Mucosa of rectum (tissue), 2 donors: Measurements from ENCODE around the gene RC3H2.
A peak's percentile ranks its signal among the peaks of the same experiment; 100 is the strongest.

Experiments used
- H3K27ac ChIP-seq, 2 donors: one replicate each; pipeline ENCODE4 v1.7.0; 2013; ENCODE audit warnings: inconsistent platforms in 2 of 2, low read depth in 2 of 2, low read length in 2 of 2
- H3K27me3 ChIP-seq, 2 donors: one replicate each; pipeline ENCODE4 v1.7.0; 2013; ENCODE audit warnings: low read length in 2 of 2; ENCODE audit not compliant: control insufficient read depth in 2 of 2, insufficient read depth in 2 of 2
- H3K36me3 ChIP-seq, 2 donors: one replicate each; pipeline ENCODE4 v1.7.0; 2013; ENCODE audit warnings: low read length in 2 of 2; ENCODE audit not compliant: control insufficient read depth in 2 of 2, insufficient read depth in 2 of 2
- H3K4me1 ChIP-seq, 2 donors: one replicate each; pipeline ENCODE4 v1.7.0; 2013; ENCODE audit warnings: low read length in 2 of 2, mild to moderate bottlenecking in 1 of 2; ENCODE audit not compliant: control insufficient read depth in 2 of 2, insufficient read depth in 2 of 2
- H3K4me3 ChIP-seq, 2 donors: one replicate each; pipeline ENCODE4 v1.7.0; 2013; ENCODE audit warnings: low read length in 2 of 2
- H3K9ac ChIP-seq, 2 donors: one replicate each; pipeline ENCODE4 v1.7.0; 2013; ENCODE audit warnings: low read length in 2 of 2, low read depth in 1 of 2, mild to moderate bottlenecking in 1 of 2
- H3K9me3 ChIP-seq, 2 donors: one replicate each; pipeline ENCODE4 v1.7.0; 2013; ENCODE audit warnings: low read length in 2 of 2; ENCODE audit not compliant: control insufficient read depth in 2 of 2
- donor health status: healthy.
- donor health status: Normal muscosa, but diverticular disease.

Gene RC3H2

DNA sequence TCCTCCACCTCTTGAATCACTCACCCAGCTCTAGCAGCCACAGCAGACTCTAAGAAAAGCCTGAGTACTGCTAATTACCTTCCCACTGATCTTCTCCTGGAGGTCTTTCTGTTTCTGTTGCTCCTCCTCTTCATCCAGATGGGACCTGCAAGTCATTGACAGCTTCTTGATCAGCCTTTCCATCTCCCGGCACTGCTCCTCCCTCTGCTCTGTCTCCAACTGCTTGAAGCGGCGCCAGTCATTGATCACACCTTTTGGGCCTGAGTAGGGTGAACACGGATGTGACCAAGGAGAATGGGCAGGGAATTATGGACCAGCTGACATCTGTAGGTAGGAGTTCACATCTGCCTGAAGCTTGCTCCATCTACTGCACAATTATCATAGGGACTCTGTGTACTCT lies 82.2 kb downstream of the RC3H2 start:
- H3K27me3 ChIP-seq = no peaks in the 10 kb centered on the region
- no peak overlapping the region for H3K9ac ChIP-seq
- H3K4me3 ChIP-seq = no peak overlapping the region
- peaks cover 25 to 26% of the 10 kb centered on the region in 2 donors for H3K36me3 ChIP-seq
- H3K9me3 ChIP-seq = no peaks in the 10 kb centered on the region
- no peak overlapping the region for H3K27ac ChIP-seq
- peaks cover 6 to 9% of the 10 kb centered on the region in 2 donors for H3K4me1 ChIP-seq

DNA sequence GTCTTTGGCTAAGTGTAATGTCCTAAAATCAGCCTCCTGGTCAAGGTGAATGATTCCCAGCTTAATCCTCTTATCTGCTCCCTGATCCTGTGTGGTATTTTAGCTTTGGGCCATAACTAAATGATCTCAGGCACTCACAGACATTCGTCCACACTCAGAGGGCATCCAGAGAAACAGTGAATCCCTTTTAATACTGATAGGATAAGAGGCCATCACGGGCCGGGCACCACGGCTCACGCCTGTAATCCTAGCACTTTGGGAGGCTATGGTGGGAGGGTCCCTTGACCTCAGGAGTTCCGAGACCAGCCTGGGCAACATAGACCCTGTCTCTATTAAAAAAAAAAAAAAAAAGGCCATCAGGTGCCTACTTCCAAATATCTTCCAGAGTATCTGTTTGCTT lies 83.1 kb downstream of the RC3H2 start:
- Histone ChIP-seq H3K27ac (no peak overlapping the region), H3K9ac (no peak overlapping the region), H3K9me3 (no peaks in the 10 kb centered on the region), H3K4me3 (no peak overlapping the region), H3K36me3 (peaks cover 26 to 31% of the 10 kb centered on the region in 2 donors), H3K27me3 (no peaks in the 10 kb centered on the region), H3K4me1 (peaks cover 2 to 5% of the 10 kb centered on the region in 2 donors)

DNA sequence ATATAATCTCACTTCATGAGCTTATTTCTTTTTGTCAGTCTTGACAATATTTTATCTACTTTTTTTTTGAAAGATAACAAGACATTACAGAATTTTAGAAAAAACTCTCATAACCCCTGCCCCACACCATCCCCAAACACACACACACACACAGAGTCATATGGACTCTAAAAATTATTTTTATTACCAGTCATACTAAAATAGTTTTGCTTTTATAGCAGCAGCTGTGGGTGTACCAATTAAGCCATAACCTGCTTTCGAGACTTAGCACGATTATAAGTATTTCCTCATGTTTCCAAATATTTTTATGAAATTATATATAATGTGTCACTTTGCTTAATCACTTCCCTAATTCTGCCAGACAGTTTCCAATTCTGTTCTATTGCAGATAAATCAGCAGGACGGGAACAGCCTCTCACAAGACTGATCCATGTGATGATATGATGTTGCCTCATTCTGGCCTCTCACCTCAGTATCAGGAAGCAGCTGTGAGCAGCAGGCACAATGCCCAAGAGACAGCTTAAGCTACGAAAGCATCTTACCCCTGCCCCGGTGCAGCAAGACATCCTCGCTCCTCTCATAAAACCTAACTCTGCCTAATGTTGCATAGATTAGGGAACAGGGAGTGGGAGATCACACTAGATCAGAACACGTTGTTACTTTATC lies 83.7 kb downstream of the RC3H2 start:
- no peak overlapping the region for H3K4me3 ChIP-seq
- H3K4me1 ChIP-seq = peaks cover 0 to 2% of the 10 kb centered on the region in 2 donors
- H3K27ac ChIP-seq = no peak overlapping the region
- peaks cover 30% of the 10 kb centered on the region in 2 donors for H3K36me3 ChIP-seq
- no peaks in the 10 kb centered on the region for H3K9me3 ChIP-seq
- no peaks in the 10 kb centered on the region for H3K27me3 ChIP-seq
- H3K9ac ChIP-seq = no peak overlapping the region

DNA sequence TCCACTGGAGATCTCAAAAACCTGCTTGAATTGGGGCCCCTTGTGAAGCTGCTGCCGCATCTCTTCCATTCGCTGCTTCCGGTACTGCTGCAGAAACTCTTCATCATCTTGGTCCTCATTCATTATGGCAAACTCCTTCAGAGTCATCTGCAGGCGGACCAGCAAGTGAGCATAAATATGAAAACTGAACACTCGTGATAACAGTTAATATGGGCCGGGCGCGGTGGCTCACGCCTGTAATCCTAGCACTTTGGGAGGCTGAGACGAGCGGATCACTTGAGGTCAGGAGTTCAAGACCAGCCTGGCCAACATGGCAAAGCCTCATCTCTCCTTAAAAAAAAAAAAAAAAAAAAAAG lies 84.7 kb downstream of the RC3H2 start:
- H3K4me1 ChIP-seq = peaks cover 0 to 2% of the 10 kb centered on the region in 2 donors
- no peak overlapping the region for H3K27ac ChIP-seq
- H3K9me3 ChIP-seq = no peaks in the 10 kb centered on the region
- H3K27me3 ChIP-seq = no peaks in the 10 kb centered on the region
- no peak overlapping the region for H3K9ac ChIP-seq
- H3K4me3 ChIP-seq = no peak overlapping the region
- H3K36me3 ChIP-seq = peaks cover 27 to 30% of the 10 kb centered on the region in 2 donors

DNA sequence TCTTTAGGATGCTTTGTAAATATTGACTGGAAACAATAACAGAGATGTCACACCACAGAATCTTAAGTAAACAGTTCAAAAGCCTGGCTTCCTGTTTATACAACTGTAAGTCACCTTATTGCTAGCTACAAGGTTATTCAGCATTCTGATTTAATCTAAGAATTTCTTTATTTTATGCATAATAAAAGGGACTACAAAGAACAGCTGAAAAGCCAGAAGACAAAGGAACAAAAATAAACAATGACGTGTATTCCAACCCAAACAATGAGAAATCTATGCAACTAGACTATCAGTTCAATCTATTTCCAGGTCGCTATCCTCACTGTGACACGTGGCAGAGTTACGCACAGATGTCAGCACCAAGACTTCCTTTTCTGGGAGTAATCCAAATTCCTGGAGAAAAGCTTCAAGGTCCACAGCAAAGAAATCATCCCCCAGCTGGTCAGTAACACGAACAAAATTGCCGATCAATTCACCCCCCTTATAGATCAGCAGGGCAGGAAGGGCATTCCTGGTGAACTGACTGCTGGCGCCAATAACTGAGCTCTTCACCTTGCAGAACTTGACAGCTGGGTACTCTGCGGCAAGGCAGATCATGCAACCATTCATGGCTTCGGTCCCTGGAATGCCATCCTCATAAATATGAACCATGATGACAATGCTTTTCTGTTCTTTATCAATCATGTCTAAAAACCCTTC lies 85.2 kb downstream of the RC3H2 start:
- peaks cover 27 to 30% of the 10 kb centered on the region in 2 donors for H3K36me3 ChIP-seq

DNA sequence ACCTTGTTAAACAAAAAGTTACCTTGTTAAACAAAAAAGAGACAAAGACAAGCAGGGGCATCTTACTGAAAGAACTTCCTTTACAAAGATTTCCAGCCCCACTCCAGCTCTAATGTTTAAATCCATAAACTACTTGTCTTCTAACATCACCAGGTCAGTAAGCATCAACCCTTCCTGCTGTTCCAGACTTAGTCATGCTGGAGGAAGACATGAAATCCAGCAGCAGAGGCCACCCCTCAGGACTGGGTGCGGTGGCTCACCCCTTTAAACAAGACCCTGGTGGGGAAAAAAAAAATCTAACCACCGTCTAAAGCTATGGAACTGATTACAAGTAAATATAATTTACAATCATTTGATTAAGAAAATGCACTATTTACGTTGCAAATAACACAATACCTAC lies 85.8 kb downstream of the RC3H2 start:
- Histone ChIP-seq H3K27me3 (no peaks in the 10 kb centered on the region), H3K27ac (no peak overlapping the region), H3K4me1 (peaks cover 0 to 2% of the 10 kb centered on the region in 2 donors), H3K36me3 (peaks cover 27 to 32% of the 10 kb centered on the region in 2 donors), H3K9ac (no peak overlapping the region), H3K4me3 (no peak overlapping the region), H3K9me3 (no peaks in the 10 kb centered on the region)

More for the DNA sequence above, 85.2 kb downstream of the RC3H2 start:
- Histone ChIP-seq H3K9me3 (no peaks in the 10 kb centered on the region), H3K4me1 (peaks cover 0 to 2% of the 10 kb centered on the region in 2 donors), H3K9ac (no peak overlapping the region), H3K4me3 (no peak overlapping the region), H3K27ac (no peak overlapping the region), H3K27me3 (no peaks in the 10 kb centered on the region)

- H3K36me3 ChIP-seq = peaks cover 12% of the 10 kb centered on the region in 2 donors
- H3K27me3 ChIP-seq = no peaks in the 10 kb centered on the region
- peak overlapping the region in 1 of 2 donors; percentile 13 for H3K4me3 ChIP-seq
- H3K27ac ChIP-seq = peak overlapping the region in 1 of 2 donors; percentile 16
- peaks cover 0 to 2% of the 10 kb centered on the region in 2 donors for H3K4me1 ChIP-seq
- H3K9me3 ChIP-seq = no peaks in the 10 kb centered on the region
- no peak overlapping the region for H3K9ac ChIP-seq
Measured at GRCh38 chr9:122816163-122816867, 88.8 kb downstream of the RC3H2 start.

DNA sequence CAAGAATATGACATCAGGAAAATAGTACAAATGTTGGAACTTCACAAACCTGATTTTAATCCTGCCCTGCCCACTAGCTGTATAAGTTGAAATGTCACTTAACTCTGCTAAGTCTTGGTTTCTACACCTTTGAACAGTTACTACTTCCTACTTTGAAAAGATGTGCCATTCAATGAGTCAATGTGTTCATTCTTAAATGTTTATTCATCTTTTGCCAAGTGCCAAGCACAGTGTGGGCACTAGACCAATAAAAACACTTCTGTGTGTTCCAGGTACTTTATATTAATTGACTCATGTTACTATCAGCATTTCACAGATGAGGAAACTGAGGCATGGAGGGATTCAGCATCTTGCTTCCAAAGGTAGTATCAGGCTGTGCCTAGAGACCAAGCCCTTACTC lies 89.6 kb downstream of the RC3H2 start:
- peaks cover 12% of the 10 kb centered on the region in 2 donors for H3K36me3 ChIP-seq
- peaks cover 0 to 2% of the 10 kb centered on the region in 2 donors for H3K4me1 ChIP-seq
- H3K27me3 ChIP-seq = no peaks in the 10 kb centered on the region
- H3K9me3 ChIP-seq = no peaks in the 10 kb centered on the region
- no peak overlapping the region for H3K27ac ChIP-seq
- no peak overlapping the region for H3K9ac ChIP-seq
- H3K4me3 ChIP-seq = peak overlapping the region in 1 of 2 donors; percentile 13

GRCh38 chr9:122814545-122814944 lies 90.6 kb downstream of the RC3H2 start:
- H3K9me3 ChIP-seq = no peaks in the 10 kb centered on the region
- H3K27me3 ChIP-seq = no peaks in the 10 kb centered on the region
- H3K4me1 ChIP-seq = peaks cover 0 to 5% of the 10 kb centered on the region in 2 donors
- H3K27ac ChIP-seq = no peak overlapping the region
- H3K36me3 ChIP-seq = peaks cover 7 to 9% of the 10 kb centered on the region in 2 donors
- H3K9ac ChIP-seq = no peak overlapping the region
- no peak overlapping the region for H3K4me3 ChIP-seq

- no peak overlapping the region for H3K4me3 ChIP-seq
- H3K4me1 ChIP-seq = peaks cover 0 to 5% of the 10 kb centered on the region in 2 donors
- no peak overlapping the region for H3K9ac ChIP-seq
- H3K36me3 ChIP-seq = peaks cover 7% of the 10 kb centered on the region in 2 donors
- H3K27ac ChIP-seq = no peak overlapping the region
- H3K9me3 ChIP-seq = no peaks in the 10 kb centered on the region
- no peaks in the 10 kb centered on the region for H3K27me3 ChIP-seq
Measured at GRCh38 chr9:122812736-122813135, 92.4 kb downstream of the RC3H2 start.
